ENCODE data around the gene SCFD2. TPM values are rescaled to one million over a fixed set of nuclear protein-coding genes. Genes with fewer than 3 reads are reported as not detected.
"Not testable (repeated sequence)": the region's sequence is repeated elsewhere in the genome, so short reads cannot be mapped to it uniquely, and the experiment has no call there.

The SCFD2 gene
- total and polyA plus RNA-seq, 2 donors (not counting 3 experiments of a cell fraction or from before 2014, with no cell fraction given), result 12.3 to 22.8 TPM

DNA sequence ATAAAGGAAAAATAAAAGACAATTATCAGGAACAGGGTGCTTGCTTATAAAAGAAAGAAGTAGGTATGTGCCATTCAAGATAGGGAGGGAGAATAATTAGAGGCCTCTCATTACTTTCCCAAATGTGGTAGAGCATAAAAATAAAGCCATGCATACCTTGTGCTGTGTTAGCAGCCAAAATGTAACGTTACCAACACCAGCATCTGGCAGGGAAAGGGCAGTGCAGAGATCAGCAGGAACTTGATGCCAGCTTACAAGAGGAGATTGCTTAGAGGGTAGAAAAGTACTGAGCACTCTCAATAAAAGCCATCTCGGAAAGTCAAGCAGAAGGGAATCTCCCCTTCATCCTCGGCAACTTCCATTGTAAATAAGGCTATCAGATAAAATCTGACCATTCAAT lies 308.2 kb downstream of the SCFD2 start:
- ChIA-PET POLR2A (no interaction called here), CTCF (interaction anchor here (0.6 kb wide), 1 partner anchor 140 kb away, joined by 3 read pairs; no protein-coding TSS in a partner anchor)
- no peak overlapping the region for H3K9ac ChIP-seq (replicated peaks; ENCODE audit: extremely low read depth, insufficient read depth, low read length)
- no peaks in the 10 kb centered on the region for H3K36me3 ChIP-seq (ENCODE audit: control insufficient read depth in 2 of 2, extremely low read depth in 1 of 2, insufficient read depth in 2 of 2, low read length in 2 of 2)
- dilution Hi-C loops (cut with MboI; ENCODE audit: extremely low pct_ligation_motif_present, low sequenced_read_pairs), result no loop called here
- no peak for FAIRE-seq
- no peaks in the 10 kb centered on the region for H3K9me1 ChIP-seq (replicated peaks; ENCODE audit: control insufficient read depth, extremely low read depth, insufficient read depth, low read length)
- intact Hi-C loops (cut with micrococcal nuclease), result no loop called here
- H3K4me3 ChIP-seq (replicated peaks in 1 of 3; ENCODE audit: insufficient read depth in 1 of 3, low read depth in 1 of 3, low read length in 3 of 3), result no peak overlapping the region
- H3K4me2 ChIP-seq (ENCODE audit: insufficient read depth, low read length), result no peak overlapping the region
- no peak for TF ChIP-seq POLR2AphosphoS5 (IDR thresholded peaks at IDR 0.05; ENCODE audit: insufficient read depth, low read depth, low read length)
- TF ChIP-seq EZH2 (IDR thresholded peaks at IDR 0.05; ENCODE audit: borderline replicate concordance, low read depth, low read length, severe bottlenecking), result no peak
- no peak for TF ChIP-seq JUN (IDR thresholded peaks at IDR 0.05; ENCODE audit: borderline replicate concordance, insufficient read depth, insufficient read length, low read depth)
- TF ChIP-seq, protein P1, sequence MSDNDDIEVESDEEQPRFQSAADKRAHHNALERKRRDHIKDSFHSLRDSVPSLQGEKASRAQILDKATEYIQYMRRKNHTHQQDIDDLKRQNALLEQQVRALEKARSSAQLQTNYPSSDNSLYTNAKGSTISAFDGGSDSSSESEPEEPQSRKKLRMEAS (IDR thresholded peaks at IDR 0.05; ENCODE audit: insufficient read depth, insufficient read length), result no peak
- BruUV-seq (replicated peaks), result no TSS peak
- no peaks in the 10 kb centered on the region for H3K4me1 ChIP-seq (ENCODE audit: control insufficient read depth, extremely low read depth, insufficient read depth, low read length)
- H3K79me2 ChIP-seq (ENCODE audit: control insufficient read depth, insufficient read depth, low read length), result no peaks in the 10 kb centered on the region
- no peaks in the 10 kb centered on the region for H3K27me3 ChIP-seq (ENCODE audit: control insufficient read depth in 2 of 2, insufficient read depth in 2 of 2, low read length in 2 of 2)
- H3K9me3 ChIP-seq (replicated peaks; ENCODE audit: control insufficient read depth, insufficient read depth, low read length), result no peaks in the 10 kb centered on the region
- no peak overlapping the region for H3K27ac ChIP-seq (ENCODE audit: insufficient read depth, low read depth, low read length)
- H2AFZ ChIP-seq (ENCODE audit: low read depth, low read length), result no peak overlapping the region
- no peaks in the 10 kb centered on the region for H4K20me1 ChIP-seq (replicated peaks; ENCODE audit: control insufficient read depth, extremely low read depth, insufficient read depth, low read length)
- DNase-seq (ENCODE audit: low read depth, low spot score), result no peak

DNA sequence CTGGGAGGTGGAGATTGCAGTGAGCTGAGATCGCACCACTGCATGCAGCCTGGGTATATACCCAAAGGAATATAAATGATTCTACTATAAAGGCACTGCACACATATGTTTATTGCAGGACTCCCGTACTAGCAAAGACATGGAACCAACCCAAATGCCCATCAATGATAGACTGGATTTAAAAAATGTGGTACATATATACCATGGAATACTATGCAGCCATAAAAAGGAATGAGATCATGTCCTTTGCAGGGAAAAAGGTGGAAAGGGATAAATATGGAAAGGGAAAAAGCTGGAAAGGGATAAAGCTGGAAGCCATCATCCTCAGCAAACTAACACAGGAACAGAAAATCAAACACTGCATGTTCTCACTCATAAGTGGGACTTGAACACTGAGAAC lies 308.8 kb downstream of the SCFD2 start:
- H3K9me1 ChIP-seq (replicated peaks; ENCODE audit: control insufficient read depth, extremely low read depth, insufficient read depth, low read length); intact Hi-C loops (cut with micrococcal nuclease); CTCF ChIA-PET; BruUV-seq (replicated peaks); DNase-seq (ENCODE audit: low read depth, low spot score); FAIRE-seq; H3K9ac ChIP-seq (replicated peaks; ENCODE audit: extremely low read depth, insufficient read depth, low read length); H3K4me1 ChIP-seq (ENCODE audit: control insufficient read depth, extremely low read depth, insufficient read depth, low read length); dilution Hi-C loops (cut with MboI; ENCODE audit: extremely low pct_ligation_motif_present, low sequenced_read_pairs); H2AFZ ChIP-seq (ENCODE audit: low read depth, low read length); H3K9me3 ChIP-seq (replicated peaks; ENCODE audit: control insufficient read depth, insufficient read depth, low read length); H3K79me2 ChIP-seq (ENCODE audit: control insufficient read depth, insufficient read depth, low read length); H3K36me3 ChIP-seq (ENCODE audit: control insufficient read depth in 2 of 2, extremely low read depth in 1 of 2, insufficient read depth in 2 of 2, low read length in 2 of 2); POLR2A ChIA-PET; H3K4me2 ChIP-seq (ENCODE audit: insufficient read depth, low read length); H3K27ac ChIP-seq (ENCODE audit: insufficient read depth, low read depth, low read length); H3K4me3 ChIP-seq (replicated peaks in 1 of 3; ENCODE audit: insufficient read depth in 1 of 3, low read depth in 1 of 3, low read length in 3 of 3); H4K20me1 ChIP-seq (replicated peaks; ENCODE audit: control insufficient read depth, extremely low read depth, insufficient read depth, low read length); H3K27me3 ChIP-seq (ENCODE audit: control insufficient read depth in 2 of 2, insufficient read depth in 2 of 2, low read length in 2 of 2): not testable (repeated sequence)
